HUES6 (cell line): ENCODE data around the gene WDR5.

Experiments used
- H3K27ac ChIP-seq: 2 replicates; pipeline ENCODE4 v1.7.0; 2013; ENCODE audit warnings: low read depth, mild to moderate bottlenecking, low read length, inconsistent platforms
- H3K27me3 ChIP-seq: 2 replicates; pipeline ENCODE4 v1.6.1; 2013; ENCODE audit warnings: low read length; ENCODE audit not compliant: control insufficient read depth, insufficient read depth
- H3K36me3 ChIP-seq: 2 replicates; pipeline ENCODE4 v1.6.1; 2013; ENCODE audit warnings: low read length; ENCODE audit not compliant: control insufficient read depth, insufficient read depth
- H3K4me1 ChIP-seq: 2 replicates; pipeline ENCODE4 v1.6.1; 2013; ENCODE audit warnings: low read length; ENCODE audit not compliant: control insufficient read depth, insufficient read depth
- H3K4me3 ChIP-seq: 2 replicates; pipeline ENCODE4 v1.5.1; 2013; ENCODE audit warnings: low read depth, low read length
- H3K9ac ChIP-seq: one replicate; pipeline ENCODE4 v1.6.1; 2013; ENCODE audit warnings: mild to moderate bottlenecking, low read length
- H3K9me3 ChIP-seq: 2 replicates; pipeline ENCODE4 v1.6.1; 2013; ENCODE audit warnings: low read depth, low read length; ENCODE audit not compliant: control insufficient read depth, insufficient read depth

WDR5 gene

GRCh38 chr9:134158753-134159392, 23.0 kb downstream of the WDR5 start:
- H3K4me3 ChIP-seq = no peak overlapping the region
- H3K9ac ChIP-seq = no peak overlapping the region
- H3K27me3 ChIP-seq = no peaks in the 10 kb centered on the region
- H3K27ac ChIP-seq = no peak overlapping the region
- H3K9me3 ChIP-seq = no peaks in the 10 kb centered on the region
- H3K36me3 ChIP-seq = peaks cover 60% of the 10 kb centered on the region
- no peaks in the 10 kb centered on the region; the same call in 1 of the 2 replicates for H3K4me1 ChIP-seq

- H3K27ac ChIP-seq = no peak overlapping the region
These were observed 23.8 kb downstream of the WDR5 start for GRCh38 chr9:134159566-134160245.

GRCh38 chr9:134161647-134162046, 25.8 kb downstream of the WDR5 start:
- Histone ChIP-seq H3K27ac (no peak overlapping the region), H3K36me3 (peaks cover 33% of the 10 kb centered on the region), H3K27me3 (no peaks in the 10 kb centered on the region), H3K9ac (no peak overlapping the region), H3K4me3 (no peak overlapping the region), H3K4me1 (peaks cover 4% of the 10 kb centered on the region), H3K9me3 (0 out of 2 replicates have a peak, but pooled peaks cover 3% of the 10 kb centered on the region)

More at GRCh38 chr9:134159566-134160245, 23.8 kb downstream of the WDR5 start:
- Histone ChIP-seq H3K4me3 (no peak overlapping the region), H3K4me1 (no peaks in the 10 kb centered on the region; the same call in 1 of the 2 replicates), H3K36me3 (peaks cover 52% of the 10 kb centered on the region), H3K9me3 (no peaks in the 10 kb centered on the region), H3K27me3 (no peaks in the 10 kb centered on the region), H3K9ac (no peak overlapping the region)

- peaks cover 26% of the 10 kb centered on the region for H3K36me3 ChIP-seq
- H3K4me3 ChIP-seq = no peak overlapping the region
- no peak overlapping the region for H3K9ac ChIP-seq
- 0 out of 2 replicates have a peak, but pooled peaks cover 3% of the 10 kb centered on the region for H3K9me3 ChIP-seq
- H3K27ac ChIP-seq = no peak overlapping the region
- H3K27me3 ChIP-seq = no peaks in the 10 kb centered on the region
- peaks cover 4% of the 10 kb centered on the region for H3K4me1 ChIP-seq
These were observed 26.4 kb downstream of the WDR5 start for GRCh38 chr9:134162212-134162775.

DNA sequence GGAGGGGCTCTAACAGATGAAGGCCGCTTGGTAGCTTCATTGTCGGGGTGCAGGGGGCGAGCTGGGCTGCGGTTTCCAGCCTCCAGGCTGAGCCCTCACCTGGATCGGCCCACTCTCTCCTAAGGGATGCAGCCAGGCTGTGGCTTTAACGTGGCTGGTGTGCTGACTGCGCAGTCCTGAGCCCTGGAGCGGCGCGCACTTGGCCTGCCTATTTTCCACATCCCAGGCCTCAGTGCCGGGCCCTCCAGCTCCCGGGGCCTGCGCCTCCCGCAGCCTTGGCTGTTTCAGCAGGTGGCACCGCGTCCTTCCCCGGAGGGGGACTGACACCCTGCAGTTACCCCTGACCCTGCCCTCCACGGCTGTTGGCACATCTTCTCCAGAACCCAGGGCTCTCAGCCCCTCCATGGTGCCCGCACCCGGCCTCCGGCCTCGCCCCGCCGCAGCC, 27.1 kb downstream of the WDR5 start:
- Histone ChIP-seq H3K36me3 (peaks cover 20% of the 10 kb centered on the region), H3K9me3 (0 out of 2 replicates have a peak, but pooled peaks cover 3% of the 10 kb centered on the region), H3K27ac (no peak overlapping the region), H3K27me3 (no peaks in the 10 kb centered on the region), H3K4me3 (no peak overlapping the region; the same call in 1 of the 2 replicates), H3K9ac (no peak overlapping the region), H3K4me1 (peaks cover 4% of the 10 kb centered on the region)

DNA sequence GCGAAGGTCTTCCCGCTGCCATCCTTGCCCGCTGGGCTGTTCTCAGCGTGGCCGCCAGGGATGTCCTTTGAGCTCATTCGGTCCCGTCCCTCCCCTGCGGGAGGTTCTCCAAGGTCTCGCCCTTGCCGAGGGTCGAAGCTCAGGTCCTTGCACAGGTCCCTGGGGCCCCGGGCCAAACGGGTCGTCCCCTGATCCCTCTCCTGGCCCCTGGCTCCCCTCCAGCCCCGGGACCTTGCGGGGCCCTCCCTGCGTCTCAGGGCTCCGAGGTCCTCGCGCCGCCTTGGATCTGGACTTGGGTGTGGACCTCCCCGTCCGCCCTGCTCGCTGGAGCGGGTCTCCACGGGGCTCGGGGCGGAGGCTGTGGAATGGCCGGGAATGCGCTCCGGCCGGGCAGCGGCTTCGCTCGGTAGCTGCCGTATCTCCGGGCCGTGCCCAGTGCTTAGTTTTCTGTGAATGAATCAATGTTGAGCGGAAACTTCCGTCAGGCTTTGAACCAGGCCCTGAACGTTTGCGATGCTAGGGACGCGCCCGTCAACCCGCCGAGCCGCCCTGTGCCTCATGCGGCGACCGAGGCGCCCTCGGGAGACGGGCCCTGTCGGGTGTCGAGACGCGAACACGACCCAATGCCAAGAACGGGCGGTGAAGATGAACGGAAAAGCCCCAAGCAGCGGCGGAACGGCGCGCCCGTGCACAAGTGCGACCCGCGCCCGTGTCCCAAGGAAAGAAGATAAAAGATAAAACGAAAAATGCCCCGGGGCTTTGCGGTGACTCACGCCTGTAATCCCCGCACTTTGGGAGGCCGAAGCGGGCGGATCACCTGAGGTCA, 27.7 kb downstream of the WDR5 start:
- Histone ChIP-seq H3K9ac (peak overlapping the region; percentile 19), H3K9me3 (peaks cover 5% of the 10 kb centered on the region), H3K4me1 (peaks cover 4% of the 10 kb centered on the region), H3K27me3 (no peaks in the 10 kb centered on the region), H3K27ac (no peak overlapping the region), H3K36me3 (peaks cover 13% of the 10 kb centered on the region), H3K4me3 (no peak overlapping the region; the same call in 1 of the 2 replicates)

GRCh38 chr9:134164879-134165278, 29.0 kb downstream of the WDR5 start:
- Histone ChIP-seq H3K4me1 (peaks cover 4% of the 10 kb centered on the region), H3K4me3 (no peak overlapping the region), H3K27ac (no peak overlapping the region), H3K27me3 (no peaks in the 10 kb centered on the region), H3K36me3 (peaks cover 4% of the 10 kb centered on the region), H3K9ac (no peak overlapping the region), H3K9me3 (peaks cover 12% of the 10 kb centered on the region)

- Histone ChIP-seq H3K9ac (no peak overlapping the region), H3K27me3 (no peaks in the 10 kb centered on the region), H3K27ac (no peak overlapping the region), H3K9me3 (peaks cover 12% of the 10 kb centered on the region), H3K36me3 (peaks cover 4% of the 10 kb centered on the region), H3K4me1 (peaks cover 4% of the 10 kb centered on the region), H3K4me3 (no peak overlapping the region)
These were observed 29.8 kb downstream of the WDR5 start for GRCh38 chr9:134165357-134166315.

DNA sequence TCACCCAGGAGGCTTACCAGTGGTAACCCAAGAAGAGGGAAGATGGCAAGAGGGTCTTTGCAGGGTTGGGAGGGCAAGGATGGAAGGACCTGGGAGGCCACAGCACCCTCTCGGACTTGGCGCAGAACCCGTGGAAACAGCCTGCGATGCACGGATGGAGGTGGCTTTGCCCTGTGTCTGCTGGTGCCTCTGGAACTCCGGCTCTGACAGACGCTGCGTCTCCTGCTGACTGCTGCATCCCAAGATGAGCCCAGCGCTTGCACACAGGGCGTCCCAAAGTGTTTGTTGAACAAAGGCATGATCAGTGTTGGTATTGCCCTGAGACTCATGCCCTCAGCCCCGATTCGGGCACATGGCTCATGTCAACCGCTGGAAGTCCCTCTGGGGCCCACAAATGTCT, 30.5 kb downstream of the WDR5 start:
- H3K9ac ChIP-seq = no peak overlapping the region
- no peak overlapping the region for H3K4me3 ChIP-seq
- H3K9me3 ChIP-seq = peaks cover 12% of the 10 kb centered on the region
- H3K36me3 ChIP-seq = no peaks in the 10 kb centered on the region
- peaks cover 4% of the 10 kb centered on the region for H3K4me1 ChIP-seq
- H3K27ac ChIP-seq = no peak overlapping the region
- no peaks in the 10 kb centered on the region for H3K27me3 ChIP-seq

GRCh38 chr9:134167530-134167931, 31.6 kb downstream of the WDR5 start:
- Histone ChIP-seq H3K9ac (no peak overlapping the region), H3K27ac (no peak overlapping the region)

More at GRCh38 chr9:134167530-134167931, 31.6 kb downstream of the WDR5 start:
- Histone ChIP-seq H3K27me3 (no peaks in the 10 kb centered on the region), H3K36me3 (no peaks in the 10 kb centered on the region), H3K4me3 (no peak overlapping the region), H3K4me1 (peaks cover 4% of the 10 kb centered on the region), H3K9me3 (peaks cover 12% of the 10 kb centered on the region)
